Endothelial cell of umbilical vein (primary cell): ENCODE measurements around the gene PDX1.

Experiments used
- CTCF ChIP-seq, 2 donors: IDR thresholded peaks; 1 replicate in 1 of 2; 2 replicates in 1 of 2; pipeline ENCODE4 v1.5.1; 2011; ENCODE audit warnings: low read length in 2 of 2, mild to moderate bottlenecking in 2 of 2, moderate library complexity in 2 of 2, control low read depth in 1 of 2, inconsistent platforms in 1 of 2, low read depth in 1 of 2; ENCODE audit not compliant: insufficient read depth in 1 of 2; ENCODE audit errors: extremely low read depth in 1 of 2
- JUN ChIP-seq: IDR thresholded peaks from 2 replicates; pipeline ENCODE4 v1.6.1; 2011; ENCODE audit warnings: borderline replicate concordance, low read depth; ENCODE audit not compliant: insufficient read length, insufficient read depth
- POLR2A ChIP-seq: IDR thresholded peaks from 2 replicates; pipeline ENCODE4 v1.6.1; 2012; ENCODE audit warnings: low read depth, mild to moderate bottlenecking, control low read depth, low read length

GRCh38 chr13:27917121-27917947 is 2.5 kb upstream of the PDX1 start:
- TF ChIP-seq CTCF (IDR thresholded peaks at IDR 0.05; ENCODE audit: extremely low read depth in 1 of 2, insufficient read depth in 1 of 2, low read depth in 1 of 2, low read length in 2 of 2) (no peak), POLR2A (no peak), JUN (no peak)
